T-helper 2 cell treated with Interferon-gamma antibody and Interleukin-4, amounts not matched to agents 100 ng/mL and 5 ng/mL, for 36 hours (primary cell): ENCODE results near the gene PRDM16. TPM values are rescaled to one million over a fixed set of nuclear protein-coding genes. Genes with fewer than 3 reads are reported as not detected.

Experiments
- intact Hi-C: fragments of 100-400 bp; cut with micrococcal nuclease; formaldehyde crosslinking; loops from one replicate; pipeline ENCODE4 v1.15.1; 2023
- total RNA-seq: library from RNA; stranded (reverse); gene quantifications from 2 replicates; pipeline ENCODE4 v1.2.3, GENCODE V29; 2022

The PRDM16 gene
- total RNA-seq, 1 donor from 2014 or later = not detected

DNA sequence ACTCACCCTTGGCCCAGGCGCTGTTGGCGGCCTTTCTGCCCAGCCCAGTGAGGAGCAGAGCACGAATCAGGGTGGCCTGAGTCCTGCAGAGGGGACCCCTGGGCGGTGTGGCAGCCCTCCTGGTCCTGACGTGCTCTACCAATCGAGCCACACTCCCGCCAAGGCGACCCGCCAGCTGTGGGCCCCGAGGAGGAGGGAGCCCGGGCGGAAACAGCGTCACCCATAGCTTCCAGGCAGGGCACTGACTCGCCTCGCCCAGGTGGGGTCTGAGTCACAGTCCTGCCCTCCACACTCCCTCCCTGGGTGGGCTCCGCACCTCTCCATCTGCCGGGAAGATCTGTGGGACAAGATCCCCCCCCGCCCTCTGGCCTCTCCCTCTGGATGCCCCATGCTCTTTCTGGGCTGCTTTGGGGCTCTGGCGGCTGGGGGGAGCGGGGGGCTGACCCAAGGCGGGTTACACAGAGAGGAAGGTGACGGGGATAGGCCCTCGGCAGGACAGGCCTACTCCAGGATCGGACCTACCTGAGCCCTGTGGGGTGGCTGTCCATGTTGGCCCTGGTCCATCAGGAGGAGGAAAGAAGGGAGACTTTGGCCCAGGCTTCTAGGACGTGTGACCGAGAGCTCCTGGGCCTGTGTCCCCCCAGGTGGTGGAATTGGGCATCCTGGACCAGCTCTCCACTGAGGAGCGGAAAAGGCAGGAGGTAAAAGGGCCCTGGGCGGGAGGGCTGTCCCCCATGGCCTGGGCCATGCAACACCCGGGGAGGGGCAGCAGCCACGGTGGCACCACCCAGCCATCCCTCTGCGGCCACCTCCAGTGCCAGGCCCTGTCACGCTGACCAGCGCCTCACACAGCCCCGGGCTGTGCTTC is 399.5 kb downstream of the PRDM16 start:
- intact Hi-C loops = no loop called here

DNA sequence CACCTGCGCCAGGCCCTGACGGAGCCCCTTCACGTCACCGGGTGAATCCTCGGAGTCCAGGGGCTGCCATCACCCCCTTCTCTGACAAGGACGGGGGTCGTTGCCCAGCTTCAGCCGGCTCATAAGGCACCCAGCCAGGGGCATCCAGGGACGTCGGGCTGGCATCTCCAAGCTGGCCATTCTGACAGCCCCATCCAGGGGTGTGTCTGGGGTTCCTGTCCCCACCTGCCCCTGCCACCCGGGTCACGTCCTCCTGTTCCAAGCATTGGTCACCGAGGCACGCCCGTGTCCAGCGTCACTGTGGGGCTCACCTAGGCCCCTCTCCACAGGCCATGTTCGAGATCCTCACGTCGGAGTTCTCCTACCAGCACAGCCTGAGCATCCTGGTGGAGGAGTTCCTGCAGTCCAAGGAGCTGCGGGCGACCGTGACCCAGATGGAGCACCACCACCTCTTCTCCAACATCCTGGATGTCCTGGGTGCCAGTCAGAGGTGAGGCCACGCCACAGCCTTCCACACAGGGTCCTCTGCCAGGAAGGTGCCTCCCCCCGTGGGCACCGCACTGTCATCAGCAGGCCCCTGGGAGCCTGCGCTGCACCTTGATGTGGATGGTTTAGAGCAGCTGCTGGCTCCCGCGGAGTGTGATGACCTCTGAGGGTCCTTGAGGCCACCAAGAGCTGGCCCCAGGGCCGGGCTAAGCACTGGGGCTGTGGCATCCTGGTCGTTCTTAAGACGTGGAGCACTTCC is 400.3 kb downstream of the PRDM16 start:
- intact Hi-C loops = no loop called here

DNA sequence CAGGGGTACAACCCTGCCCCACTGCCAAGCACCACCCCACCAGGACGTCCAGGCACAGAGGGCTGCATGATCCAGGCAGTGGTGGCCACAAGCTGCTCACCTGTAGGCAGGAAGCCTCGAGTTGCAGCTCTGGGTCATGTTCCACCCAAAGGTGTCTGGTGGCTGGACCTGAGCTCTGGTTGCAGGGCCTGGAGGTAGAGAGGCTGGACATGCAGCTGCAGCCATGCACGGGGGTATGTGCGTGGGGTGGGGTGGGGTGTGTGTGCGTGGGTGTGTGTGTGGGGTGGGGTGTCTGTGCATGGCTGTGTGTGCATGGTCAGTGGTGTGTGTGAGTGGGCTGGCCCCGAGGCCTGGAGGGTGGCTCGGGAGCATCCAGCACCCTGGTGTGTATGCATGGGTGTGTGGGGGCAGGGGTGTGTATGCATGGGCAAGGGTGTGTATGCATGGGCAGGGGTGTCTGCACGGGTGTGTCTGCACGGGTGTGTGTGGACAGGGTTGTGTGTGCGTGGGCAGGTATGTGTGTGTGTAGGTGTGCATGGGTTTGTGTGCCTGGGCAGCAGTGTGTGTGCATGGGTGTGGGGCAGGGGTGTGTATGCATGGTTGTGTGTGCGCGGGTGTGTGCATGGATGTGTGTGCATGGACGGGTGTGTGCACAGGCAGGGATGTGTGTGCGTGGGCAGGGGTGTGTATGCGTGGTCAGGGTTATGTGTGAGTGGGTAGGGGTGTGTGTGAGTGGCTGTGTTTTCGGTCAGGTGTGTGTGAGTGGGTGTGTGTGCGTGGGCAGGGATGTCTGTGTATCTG is 401.0 kb downstream of the PRDM16 start:
- intact Hi-C loops = no loop called here

DNA sequence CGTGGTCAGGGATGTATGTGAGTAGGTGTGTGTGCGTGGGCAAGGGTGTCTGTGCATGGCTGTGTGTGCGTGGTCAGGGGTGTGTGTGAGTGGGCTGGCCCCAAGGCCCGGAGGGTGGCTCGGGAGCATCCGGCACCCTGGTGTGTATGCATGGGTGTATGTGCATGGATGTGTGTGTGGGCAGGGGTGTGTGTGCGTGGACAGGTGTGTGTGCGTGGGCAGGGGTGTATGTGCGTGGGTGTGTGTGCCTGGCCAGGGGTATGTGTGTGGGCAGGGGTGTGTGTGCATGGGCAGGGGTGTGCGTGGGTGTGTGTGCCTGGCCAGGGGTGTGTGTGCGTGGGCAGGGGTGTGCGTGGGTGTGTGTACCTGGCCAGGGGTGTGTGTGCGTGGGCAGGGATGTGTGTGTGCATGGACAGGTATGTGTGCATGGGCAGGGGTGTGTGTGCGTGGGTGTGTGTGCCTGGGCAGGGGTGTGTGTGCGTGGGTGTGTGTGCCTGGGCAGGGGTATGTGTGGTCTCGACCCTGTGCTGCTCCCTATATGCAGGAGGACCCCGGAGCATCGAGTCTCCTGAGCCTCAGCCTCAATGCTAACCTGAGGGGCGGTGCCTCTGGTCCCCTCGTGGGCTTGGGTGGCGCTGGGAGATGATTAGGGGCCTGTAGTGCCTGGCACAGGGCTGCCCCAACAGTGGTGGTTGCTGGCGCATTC is 401.8 kb downstream of the PRDM16 start:
- intact Hi-C loops = no loop called here

DNA sequence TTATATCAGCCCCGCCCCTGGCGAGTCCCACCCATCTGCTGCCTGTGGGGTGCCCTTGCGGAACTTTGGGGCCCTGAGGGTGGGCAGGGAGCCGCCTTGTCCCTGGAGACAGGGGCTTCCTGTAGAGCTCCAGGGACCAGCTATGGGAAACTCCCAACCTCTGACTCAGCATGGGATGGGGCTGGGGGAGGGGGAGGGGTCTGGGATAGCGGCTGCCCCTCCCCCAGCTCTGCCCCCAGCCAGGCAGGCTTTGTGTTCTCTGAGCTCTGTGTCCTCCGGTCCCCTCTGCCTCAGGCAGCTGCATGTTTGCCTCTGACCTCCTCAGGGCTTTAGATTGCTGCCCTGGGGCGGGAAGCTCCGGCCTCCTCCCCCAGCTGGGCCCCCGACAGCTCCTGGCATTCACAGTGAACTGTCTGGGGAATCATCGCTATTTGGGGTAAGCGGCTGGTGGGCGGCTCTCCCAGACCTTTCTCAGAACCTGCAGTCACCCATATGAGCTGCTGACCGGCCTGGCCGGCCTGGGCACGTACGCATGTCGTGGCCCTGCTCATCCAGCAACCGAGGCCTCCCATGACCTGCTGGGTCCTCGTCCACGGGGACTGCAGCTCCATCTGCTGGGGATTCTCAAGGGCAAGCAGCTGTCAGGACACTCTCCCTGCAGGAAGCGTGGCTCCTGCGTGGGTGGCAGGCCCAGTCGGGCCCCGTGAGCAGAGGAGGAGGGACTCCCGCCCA is 402.5 kb downstream of the PRDM16 start:
- intact Hi-C loops = no loop called here

DNA sequence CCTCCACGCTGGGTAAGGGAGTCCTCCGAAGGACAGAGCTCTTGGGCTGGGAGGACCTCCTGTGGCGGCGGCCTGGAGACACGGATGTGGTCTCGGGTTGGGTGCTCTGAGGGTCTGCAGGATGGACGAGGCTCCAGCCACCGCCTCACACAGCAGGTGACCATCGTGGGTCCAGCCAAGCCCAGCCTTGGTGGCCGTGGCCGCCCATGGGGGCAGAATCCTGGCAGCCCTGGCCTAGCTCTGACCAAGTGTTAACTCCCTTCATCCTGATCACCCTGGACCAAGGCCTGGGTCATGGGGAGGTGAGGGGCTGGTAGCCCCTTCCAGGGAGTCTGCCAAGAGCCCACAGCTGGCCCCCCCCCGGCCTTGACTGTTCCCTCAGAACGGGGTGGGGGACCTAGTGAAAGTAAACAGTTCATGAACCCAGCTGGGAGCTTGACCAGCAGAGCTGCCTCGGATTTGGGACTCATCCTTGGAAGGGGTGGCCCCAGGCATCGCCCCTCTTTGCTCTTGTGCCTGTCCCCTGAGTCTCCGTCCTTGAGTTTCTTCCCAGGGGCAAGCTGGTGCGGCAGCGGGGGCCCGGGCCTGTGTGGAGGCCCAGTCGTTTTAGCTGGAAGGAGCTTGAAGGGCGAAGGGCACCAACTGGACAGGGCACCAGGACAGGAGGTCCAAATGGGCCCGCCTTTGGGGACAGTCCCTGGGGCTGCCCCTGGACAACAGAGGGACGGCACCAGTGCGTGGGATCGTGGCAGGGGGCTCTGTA is 403.3 kb downstream of the PRDM16 start:
- intact Hi-C loops = no loop called here

DNA sequence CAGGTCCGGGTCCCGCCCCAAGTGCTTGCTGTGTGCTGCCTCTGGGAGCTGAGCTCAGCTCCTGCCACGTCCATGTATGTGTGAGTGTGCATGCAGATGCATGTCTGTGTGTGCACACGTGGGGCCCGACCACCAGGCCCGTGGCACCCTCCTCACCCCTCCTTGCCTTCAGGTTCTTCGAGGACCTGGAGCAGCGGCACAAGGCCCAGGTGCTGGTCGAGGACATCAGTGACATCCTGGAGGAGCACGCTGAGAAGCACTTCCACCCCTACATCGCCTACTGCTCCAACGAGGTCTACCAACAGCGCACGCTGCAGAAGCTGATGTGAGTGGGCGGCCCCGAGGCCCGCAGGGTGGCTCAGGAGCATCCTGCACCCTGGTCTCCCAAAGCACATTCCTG is 403.9 kb downstream of the PRDM16 start:
- intact Hi-C loops = no loop called here

DNA sequence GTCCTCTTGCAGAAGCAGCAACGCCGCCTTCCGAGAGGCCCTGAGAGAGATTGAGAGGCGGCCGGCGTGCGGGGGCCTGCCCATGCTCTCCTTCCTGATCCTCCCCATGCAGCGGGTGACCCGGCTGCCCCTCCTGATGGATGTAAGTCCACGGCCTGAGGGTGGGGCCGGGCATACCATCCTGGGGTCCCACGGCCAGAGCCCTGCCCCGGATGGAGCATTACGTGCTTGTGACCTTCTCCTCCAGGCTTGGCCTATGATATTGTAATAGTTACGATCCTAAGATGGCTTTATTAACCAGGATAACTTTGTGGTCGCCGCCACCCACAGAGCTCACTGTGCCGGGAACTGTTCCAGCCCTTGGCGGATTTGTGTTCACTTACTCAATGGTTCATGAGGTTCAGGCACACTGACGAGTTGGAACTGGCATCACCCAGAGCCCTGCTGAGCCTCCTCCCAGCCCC is 404.4 kb downstream of the PRDM16 start:
- intact Hi-C loops = no loop called here

DNA sequence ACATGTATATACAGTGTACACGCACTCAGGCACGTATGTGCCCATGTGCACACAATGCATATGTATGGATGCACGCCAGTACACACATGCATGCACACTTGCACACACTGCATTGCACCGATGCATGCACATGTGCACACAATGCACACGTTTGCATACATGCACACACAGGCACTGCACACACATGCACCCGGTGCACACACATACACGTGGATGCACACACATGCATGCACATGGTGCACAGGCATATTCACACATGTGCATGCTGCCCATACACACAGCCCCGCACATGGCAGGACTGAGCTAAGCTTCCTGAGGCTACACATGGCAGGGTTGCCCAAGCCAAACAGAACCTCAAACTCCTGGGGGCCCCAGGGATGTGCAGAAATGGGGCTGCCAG is 405.0 kb downstream of the PRDM16 start:
- intact Hi-C loops = no loop called here

DNA sequence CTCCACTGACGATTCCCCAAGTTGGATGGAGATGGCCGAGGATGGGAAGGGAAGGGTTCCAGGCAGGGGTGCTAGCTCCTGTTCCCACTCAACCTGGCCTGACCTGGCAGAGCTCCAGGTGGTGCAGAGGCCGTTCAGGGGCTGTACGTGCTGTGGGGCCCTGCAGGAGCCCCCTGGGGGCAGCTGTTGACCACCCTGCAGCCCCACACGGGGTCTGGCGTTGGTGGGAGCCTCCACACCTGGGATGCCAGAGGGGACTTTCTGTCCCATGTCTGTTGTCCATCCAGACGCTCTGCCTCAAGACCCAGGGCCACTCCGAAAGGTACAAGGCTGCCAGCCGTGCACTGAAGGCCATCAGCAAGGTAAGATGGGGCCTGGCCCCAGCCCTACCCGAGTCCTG is 405.4 kb downstream of the PRDM16 start:
- intact Hi-C loops = no loop called here

DNA sequence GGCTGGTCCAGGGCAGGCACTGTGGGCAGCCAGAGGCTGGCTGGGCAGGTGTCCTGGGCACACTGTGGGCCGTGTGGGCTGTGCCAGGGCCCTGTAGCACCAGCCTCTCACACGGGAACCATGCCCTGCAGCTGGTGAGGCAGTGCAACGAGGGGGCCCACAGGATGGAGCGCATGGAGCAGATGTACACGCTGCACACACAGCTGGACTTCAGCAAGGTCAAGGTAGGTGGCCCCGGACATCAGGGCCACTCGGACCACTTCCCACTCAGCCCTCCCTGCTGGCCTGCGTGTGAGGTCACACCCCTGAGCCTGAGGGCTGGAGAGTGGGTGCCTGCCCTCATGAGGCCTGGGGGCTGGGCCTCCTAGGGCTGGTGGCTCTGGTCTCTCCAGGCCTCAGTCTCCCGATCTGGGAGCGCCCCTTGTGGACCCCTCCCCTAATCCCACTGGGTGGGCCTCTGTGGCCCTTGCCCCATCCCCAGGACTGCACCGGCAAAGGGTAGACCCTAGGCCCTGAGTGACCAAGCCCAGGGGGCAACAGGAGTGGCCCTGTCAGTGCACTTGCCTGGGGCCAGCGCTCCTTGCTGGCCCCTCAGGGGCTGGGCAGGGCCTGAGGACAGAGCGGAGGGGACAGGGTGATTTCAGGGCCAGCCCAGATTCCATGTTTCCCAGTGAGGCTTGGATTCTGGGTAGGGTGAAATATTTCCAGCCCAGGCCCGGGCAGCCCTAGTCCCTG is 407.0 kb downstream of the PRDM16 start:
- intact Hi-C loops = no loop called here

DNA sequence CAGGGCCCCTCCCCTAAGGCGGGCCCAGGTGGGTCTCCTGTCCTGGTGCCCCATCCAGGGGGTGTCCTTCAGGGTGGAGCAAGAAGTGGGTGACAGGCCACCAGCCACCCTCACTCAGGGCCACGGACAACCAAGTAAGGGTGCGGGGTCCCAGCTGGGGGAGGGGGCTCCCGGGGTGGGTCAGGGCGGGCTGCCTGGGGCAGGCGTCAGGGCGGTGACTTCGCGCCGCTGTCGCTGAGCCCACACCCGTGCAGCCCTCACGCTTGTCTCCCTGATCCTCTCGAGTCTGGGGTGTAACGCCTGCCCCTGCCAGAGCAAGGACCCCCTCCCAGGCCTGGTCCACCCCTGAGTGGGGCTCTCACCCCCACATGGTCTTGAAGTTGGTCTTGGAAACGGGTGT is 407.7 kb downstream of the PRDM16 start:
- intact Hi-C loops = no loop called here

DNA sequence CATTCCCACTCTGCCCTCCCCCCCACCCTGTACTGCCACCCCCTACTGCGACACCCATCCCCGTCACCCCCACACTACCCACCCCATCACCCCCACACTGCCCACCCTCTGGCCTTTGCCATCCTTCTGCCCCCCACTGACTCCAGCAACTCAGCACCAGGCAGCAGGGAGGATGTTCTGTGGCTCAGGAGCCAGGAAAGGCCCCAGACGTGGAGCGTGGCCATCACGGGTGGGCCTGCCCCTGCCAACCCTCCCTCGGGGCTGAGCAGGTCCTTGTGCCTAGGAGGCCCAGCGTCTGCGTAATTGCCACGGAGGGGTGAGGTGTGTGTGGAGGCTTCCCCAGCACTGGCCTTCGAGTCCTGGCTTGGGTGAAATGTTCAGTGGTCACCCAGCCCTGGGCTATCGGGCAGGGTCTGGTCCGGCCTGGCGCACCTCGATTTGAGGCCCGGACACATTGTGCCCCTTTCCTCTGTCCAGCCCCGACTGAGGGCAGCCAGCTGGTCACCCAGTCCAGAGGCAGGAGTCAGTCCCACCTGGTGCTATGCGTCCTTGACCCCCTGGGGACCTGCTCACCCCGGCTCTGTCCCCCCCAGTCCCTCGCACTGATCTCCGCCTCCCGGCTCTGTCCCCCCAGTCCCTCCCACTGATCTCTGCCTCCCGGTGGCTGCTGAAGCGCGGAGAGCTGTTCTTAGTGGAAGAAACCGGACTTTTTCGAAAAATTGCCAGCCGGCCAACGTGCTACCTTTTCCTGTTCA is 408.4 kb downstream of the PRDM16 start:
- intact Hi-C loops = no loop called here

DNA sequence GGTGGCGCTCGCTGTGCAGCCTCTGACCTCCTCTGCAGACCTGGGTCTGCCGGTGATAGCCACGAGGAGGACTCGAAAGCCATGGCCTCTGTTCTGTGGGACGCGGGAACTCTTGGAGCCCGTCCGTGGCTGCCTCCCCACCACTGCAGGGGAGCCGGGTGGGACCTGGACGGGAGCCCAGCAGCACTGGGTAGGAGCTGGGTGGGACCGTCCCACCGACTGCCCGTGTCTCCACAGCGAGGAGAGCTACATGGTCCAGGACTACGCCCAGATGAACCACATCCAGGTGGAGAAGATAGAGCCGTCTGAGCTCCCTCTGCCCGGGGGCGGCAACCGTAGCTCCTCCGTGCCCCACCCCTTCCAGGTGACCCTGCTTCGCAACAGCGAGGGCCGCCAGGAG is 409.2 kb downstream of the PRDM16 start:
- intact Hi-C loops = no loop called here

DNA sequence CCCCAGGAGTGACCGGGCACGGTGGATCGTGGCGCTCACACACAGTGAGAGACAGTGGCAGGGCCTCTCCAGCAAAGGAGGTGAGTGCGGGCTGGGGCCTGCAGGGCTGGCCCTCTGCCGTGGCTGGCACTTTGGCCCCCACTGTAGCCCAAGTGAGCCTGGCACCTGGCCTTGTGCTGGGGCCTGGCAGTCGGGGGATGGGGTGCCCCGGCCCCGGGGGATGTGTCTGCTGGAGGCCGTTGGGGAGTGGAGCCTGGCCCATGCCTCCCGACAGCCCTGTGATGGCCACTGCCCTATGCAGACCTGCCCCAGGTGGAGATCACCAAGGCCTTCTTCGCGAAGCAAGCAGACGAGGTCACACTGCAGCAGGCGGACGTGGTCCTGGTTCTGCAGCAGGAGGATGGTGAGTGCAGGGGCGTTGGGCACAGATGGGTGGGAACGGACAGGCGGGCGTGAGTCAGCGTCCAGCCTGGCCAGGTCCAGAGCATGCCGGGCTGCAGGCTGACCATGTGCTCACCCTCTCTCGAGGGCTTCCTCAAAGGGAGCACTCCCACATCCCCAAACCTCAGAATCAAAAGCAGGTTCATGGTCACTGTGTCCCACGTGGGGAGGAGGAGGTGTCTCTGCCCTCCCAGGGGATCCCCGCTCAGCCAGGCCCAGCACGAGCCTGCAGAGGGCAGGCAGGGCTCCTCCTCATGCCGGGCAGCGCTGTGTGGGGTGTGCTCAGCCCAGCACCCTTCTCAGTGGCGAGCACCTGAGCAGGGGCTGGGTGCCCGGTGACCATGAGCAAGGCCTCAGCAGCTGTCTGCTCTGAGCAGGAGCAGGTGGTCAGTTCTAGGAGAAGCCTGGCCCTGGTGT is 410.7 kb downstream of the PRDM16 start:
- intact Hi-C loops = no loop called here

DNA sequence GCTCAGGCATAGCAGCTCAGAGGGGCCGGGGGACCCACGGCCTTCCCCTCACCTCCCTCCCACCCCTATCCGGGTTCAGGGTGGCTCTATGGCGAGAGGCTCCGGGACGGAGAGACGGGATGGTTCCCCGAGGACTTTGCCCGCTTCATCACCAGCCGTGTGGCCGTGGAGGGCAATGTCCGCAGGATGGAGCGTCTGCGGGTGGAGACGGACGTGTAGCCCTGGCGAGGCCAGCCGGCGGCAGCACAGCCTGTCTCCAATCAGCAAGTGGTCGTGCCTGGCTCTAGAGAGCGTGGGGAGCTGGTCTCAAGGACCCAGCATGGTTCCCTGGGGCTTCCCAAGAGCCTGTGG is 411.3 kb downstream of the PRDM16 start:
- intact Hi-C loops = no loop called here

DNA sequence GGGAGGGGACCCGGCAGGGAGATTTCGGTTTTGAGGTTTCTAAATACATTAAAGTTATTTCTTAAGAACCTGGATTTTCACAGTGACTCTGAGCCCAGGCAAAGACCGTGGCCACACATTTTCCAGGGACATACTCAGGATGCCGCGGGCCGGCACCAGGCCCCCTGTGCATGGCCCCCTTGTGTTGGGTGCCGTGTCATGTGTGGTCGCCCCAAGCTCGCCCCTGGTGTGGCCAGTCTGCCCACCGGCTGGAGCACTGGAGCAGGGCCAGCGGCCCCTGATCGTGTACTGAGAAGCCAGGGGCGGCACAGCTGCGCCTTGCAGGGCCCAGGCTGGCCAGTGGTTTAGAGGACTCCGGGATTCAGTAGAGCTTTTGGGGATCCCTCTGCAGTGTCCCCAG is 412.0 kb downstream of the PRDM16 start:
- intact Hi-C loops = no loop called here
